ENCODE data around the gene CADM1.

Gene CADM1

GRCh38 chr11:115396533-115396932 lies 107.7 kb downstream of the CADM1 start:
- no peak for DNase-seq

- no peak for DNase-seq
Measured at GRCh38 chr11:115393950-115394349, 110.3 kb downstream of the CADM1 start.

GRCh38 chr11:115391598-115391997 lies 112.6 kb downstream of the CADM1 start:
- peak; percentile 35 for DNase-seq

- no peak for DNase-seq
Measured at GRCh38 chr11:115391160-115391559, 113.1 kb downstream of the CADM1 start.

GRCh38 chr11:115390441-115390840 lies 113.8 kb downstream of the CADM1 start:
- DNase-seq, result no peak

- no peak for DNase-seq
Measured at GRCh38 chr11:115389790-115390189, 114.4 kb downstream of the CADM1 start.

GRCh38 chr11:115385226-115385625 lies 119.0 kb downstream of the CADM1 start:
- DNase-seq, result no peak

- no peak for DNase-seq
Measured at GRCh38 chr11:115384236-115384635, 120.0 kb downstream of the CADM1 start.

GRCh38 chr11:115383431-115383830 lies 120.8 kb downstream of the CADM1 start:
- no peak for DNase-seq

- DNase-seq, result no peak
Measured at GRCh38 chr11:115379528-115379927, 124.7 kb downstream of the CADM1 start.

- no peak for DNase-seq
Measured at GRCh38 chr11:115378557-115378956, 125.7 kb downstream of the CADM1 start.

- DNase-seq, result no peak
Measured at GRCh38 chr11:115377882-115378296, 126.3 kb downstream of the CADM1 start.

GRCh38 chr11:115368616-115369015 lies 135.6 kb downstream of the CADM1 start:
- no peak for DNase-seq

- DNase-seq, result no peak
Measured at GRCh38 chr11:115366826-115367225, 137.4 kb downstream of the CADM1 start.

GRCh38 chr11:115365907-115366306 lies 138.3 kb downstream of the CADM1 start:
- no peak for DNase-seq

GRCh38 chr11:115364896-115365295 lies 139.3 kb downstream of the CADM1 start:
- DNase-seq, result no peak

GRCh38 chr11:115363921-115364320 lies 140.3 kb downstream of the CADM1 start:
- DNase-seq, result no peak

GRCh38 chr11:115363426-115363825 lies 140.8 kb downstream of the CADM1 start:
- DNase-seq, result no peak

- no peak for DNase-seq
Measured at GRCh38 chr11:115362997-115363396, 141.2 kb downstream of the CADM1 start.

- DNase-seq, result no peak
Measured at GRCh38 chr11:115361025-115361424, 143.2 kb downstream of the CADM1 start.

- DNase-seq, result no peak
Measured at GRCh38 chr11:115360186-115360824, 143.9 kb downstream of the CADM1 start.

GRCh38 chr11:115357066-115357465 lies 147.1 kb downstream of the CADM1 start:
- no peak for DNase-seq

GRCh38 chr11:115352805-115353485 lies 151.3 kb downstream of the CADM1 start:
- no peak for DNase-seq

GRCh38 chr11:115349335-115350017 lies 154.7 kb downstream of the CADM1 start:
- DNase-seq, result no peak

Measured in NCI-H1436 (cell line).